HEK293 (cell line): ENCODE results near the gene DAAM2.

Source experiments
- CTCF ChIA-PET: fragments of 350-600 bp; formaldehyde crosslinking; extraction: SDS; loops from one replicate; lab custom pipeline; 2021; ENCODE audit warnings: antibody characterized with exemption; lab: Yijun Ruan, JAX
- POLR2A ChIA-PET: fragments of 300-600 bp; formaldehyde crosslinking; extraction: SDS; loops from one replicate; lab custom pipeline; 2020; ENCODE audit warnings: antibody characterized with exemption, inconsistent platforms; lab: Yijun Ruan, JAX
- H3K27ac ChIP-seq: fragments of 200-500 bp; sonication (Bioruptor generic); 2 replicates; pipeline ENCODE4 v1.5.1; 2014; ENCODE audit warnings: low read depth, low read length, control low read depth, inconsistent platforms; ENCODE audit errors: extremely low read depth
- H3K36me3 ChIP-seq, 2 experiments: fragments of 200-500 bp in 1 of 2; sonication (Bioruptor generic) in 1 of 2; 1 replicate in 1 of 2; 2 replicates in 1 of 2; pipeline ENCODE4 v1.5.1; 2014 to 2017; ENCODE audit warnings: inconsistent platforms in 2 of 2, low read length in 2 of 2; ENCODE audit not compliant: control insufficient read depth in 2 of 2, insufficient read depth in 1 of 2
- H3K4me1 ChIP-seq: fragments of 200-500 bp; sonication (Bioruptor generic); 2 replicates; pipeline ENCODE4 v1.5.1; 2014; ENCODE audit warnings: mild to moderate bottlenecking, low read length, inconsistent platforms; ENCODE audit not compliant: control insufficient read depth, insufficient read depth
- H3K4me3 ChIP-seq: 2 replicates; pipeline ENCODE4 v1.5.1; 2011; ENCODE audit warnings: low read depth, mild to moderate bottlenecking, control low read depth, low read length, moderate library complexity
- H3K9me3 ChIP-seq: fragments of 200-500 bp; sonication (Bioruptor generic); 2 replicates; pipeline ENCODE4 v1.5.1; 2014; ENCODE audit warnings: low read depth, low read length, inconsistent platforms; ENCODE audit not compliant: control insufficient read depth, insufficient read depth
- GLIS1 ChIP-seq: fragments of 450-650 bp; formaldehyde crosslinking; IDR thresholded peaks from 2 replicates; pipeline ENCODE4 v1.5.1; 2016; ENCODE audit warnings: missing biosample characterization, missing genetic modification characterization
- IKZF3 ChIP-seq: fragments of 450-650 bp; IDR thresholded peaks from 2 replicates; pipeline ENCODE4 v1.5.0; 2018; ENCODE audit warnings: missing biosample characterization, mild to moderate bottlenecking, missing genetic modification characterization, moderate library complexity
- KLF1 ChIP-seq: fragments of 450-650 bp; formaldehyde crosslinking; IDR thresholded peaks from 2 replicates; pipeline ENCODE4 v1.5.1; 2016; ENCODE audit warnings: missing biosample characterization, missing genetic modification characterization
- MEIS1 ChIP-seq: sonication (generic); formaldehyde crosslinking; IDR thresholded peaks from 2 replicates; pipeline ENCODE4 v1.8.1; 2022; ENCODE audit warnings: missing genetic modification reagents, mild to moderate bottlenecking, borderline replicate concordance
- PBX3 ChIP-seq: sonication (generic); formaldehyde crosslinking; IDR thresholded peaks from 2 replicates; pipeline ENCODE4 v1.8.1; 2022; ENCODE audit warnings: mild to moderate bottlenecking, moderate library complexity, missing genetic modification reagents
- SP3 ChIP-seq: fragments of 450-650 bp; formaldehyde crosslinking; IDR thresholded peaks from 2 replicates; pipeline ENCODE4 v1.5.1; 2016; ENCODE audit warnings: missing biosample characterization, missing genetic modification characterization
- TCF7L2 ChIP-seq: IDR thresholded peaks from 2 replicates; pipeline ENCODE4 v1.6.1; 2011; ENCODE audit warnings: low read depth, mild to moderate bottlenecking, inconsistent platforms, low read length, moderate library complexity, borderline replicate concordance
- ZIC2 ChIP-seq: fragments of 450-650 bp; formaldehyde crosslinking; IDR thresholded peaks from 2 replicates; pipeline ENCODE4 v1.5.1; 2016; ENCODE audit warnings: missing biosample characterization, missing genetic modification characterization
- ZNF157 ChIP-seq: fragments of 450-650 bp; formaldehyde crosslinking; IDR thresholded peaks from 2 replicates; pipeline ENCODE4 v1.5.1; 2016; ENCODE audit warnings: missing biosample characterization, missing genetic modification characterization
- ZNF2 ChIP-seq: fragments of 450-650 bp; formaldehyde crosslinking; IDR thresholded peaks from 2 replicates; pipeline ENCODE4 v1.5.1; 2016; ENCODE audit warnings: missing biosample characterization, missing genetic modification characterization
- ZNF394 ChIP-seq: fragments of 450-650 bp; formaldehyde crosslinking; IDR thresholded peaks from 2 replicates; pipeline ENCODE4 v1.5.1; 2016; ENCODE audit warnings: missing biosample characterization, missing genetic modification characterization, mild to moderate bottlenecking, moderate library complexity, borderline replicate concordance
- ZNF426 ChIP-seq: fragments of 450-650 bp; formaldehyde crosslinking; IDR thresholded peaks from 2 replicates; pipeline ENCODE4 v1.5.1; 2017; ENCODE audit warnings: missing biosample characterization, missing genetic modification characterization, mild to moderate bottlenecking, inconsistent platforms, moderate library complexity
- ZNF433 ChIP-seq: fragments of 450-650 bp; formaldehyde crosslinking; IDR thresholded peaks from 2 replicates; pipeline ENCODE4 v1.5.1; 2016; ENCODE audit warnings: missing biosample characterization, missing genetic modification characterization, low read depth
- ZNF449 ChIP-seq: fragments of 450-650 bp; formaldehyde crosslinking; IDR thresholded peaks from 2 replicates; pipeline ENCODE4 v1.5.1; 2017; ENCODE audit warnings: missing biosample characterization, mild to moderate bottlenecking, missing genetic modification characterization, moderate library complexity
- ZNF488 ChIP-seq: fragments of 450-650 bp; formaldehyde crosslinking; IDR thresholded peaks from 2 replicates; pipeline ENCODE4 v1.5.1; 2016; ENCODE audit warnings: missing biosample characterization, missing genetic modification characterization
- ZNF513 ChIP-seq: fragments of 450-650 bp; IDR thresholded peaks from 2 replicates; pipeline ENCODE4 v1.5.1; 2018; ENCODE audit warnings: missing biosample characterization, missing genetic modification characterization
- ZNF629 ChIP-seq: fragments of 450-650 bp; formaldehyde crosslinking; IDR thresholded peaks from 2 replicates; pipeline ENCODE4 v1.5.1; 2017; ENCODE audit warnings: missing biosample characterization, missing genetic modification characterization
- ZNF645 ChIP-seq: fragments of 450-650 bp; formaldehyde crosslinking; IDR thresholded peaks from 2 replicates; pipeline ENCODE4; 2016; ENCODE audit warnings: missing biosample characterization, missing genetic modification characterization
- ZNF677 ChIP-seq: fragments of 450-650 bp; IDR thresholded peaks from 2 replicates; pipeline ENCODE4 v1.5.0; 2018; ENCODE audit warnings: missing biosample characterization, mild to moderate bottlenecking, missing genetic modification characterization, moderate library complexity
- ZNF701 ChIP-seq: fragments of 450-650 bp; formaldehyde crosslinking; IDR thresholded peaks from 2 replicates; pipeline ENCODE4 v1.5.1; 2016; ENCODE audit warnings: missing biosample characterization, missing genetic modification characterization
- ZNF704 ChIP-seq: fragments of 450-650 bp; formaldehyde crosslinking; IDR thresholded peaks from 2 replicates; pipeline ENCODE4 v1.5.1; 2016; ENCODE audit warnings: missing biosample characterization, missing genetic modification characterization
- ZNF747 ChIP-seq: fragments of 450-650 bp; formaldehyde crosslinking; IDR thresholded peaks from 2 replicates; pipeline ENCODE4 v1.5.1; 2016; ENCODE audit warnings: missing biosample characterization, missing genetic modification characterization
- ZSCAN23 ChIP-seq: fragments of 450-650 bp; formaldehyde crosslinking; IDR thresholded peaks from 2 replicates; pipeline ENCODE4 v1.5.1; 2016; ENCODE audit warnings: missing biosample characterization, missing genetic modification characterization

The DAAM2 gene

GRCh38 chr6:39901116-39901655 lies 109.0 kb downstream of the DAAM2 start:
- H3K36me3 ChIP-seq: peaks cover 0 to 46% of the 10 kb centered on the region in 2 experiments; a peak in 1 of 3 replicates
- POLR2A ChIA-PET: no interaction called here
- H3K27ac ChIP-seq: no peak overlapping the region
- no peak for TF ChIP-seq ZNF701 (tag by site-specific recombination)
- TF ChIP-seq, all 188 proteins: peak for 0
- Histone ChIP-seq H3K4me1 (no peaks in the 10 kb centered on the region), H3K9me3 (no peaks in the 10 kb centered on the region), H3K4me3 (no peak overlapping the region)
- CTCF ChIA-PET: no interaction called here

- no peaks in the 10 kb centered on the region for H3K9me3 ChIP-seq
- CTCF ChIA-PET: no interaction called here
- no peak for TF ChIP-seq ZNF433
- no peak for TF ChIP-seq ZNF747
- TF ChIP-seq MEIS1 (CRISPR knock-in tag): no peak
- TF ChIP-seq ZNF513 (tag by site-specific recombination): no peak
- TF ChIP-seq SP3 (tag by site-specific recombination): no peak
- no peak for TF ChIP-seq ZIC2 (tag by site-specific recombination)
- TF ChIP-seq TCF7L2: no peak
- no peak for TF ChIP-seq ZSCAN23
- TF ChIP-seq PBX3: no peak
- TF ChIP-seq ZNF394 (tag by site-specific recombination): no peak
- TF ChIP-seq ZNF488: no peak
- POLR2A ChIA-PET: no interaction called here
- H3K4me3 ChIP-seq: no peak overlapping the region
- H3K27ac ChIP-seq: no peak overlapping the region
- peaks cover 0 to 49% of the 10 kb centered on the region in 2 experiments; a peak in 1 of 3 replicates for H3K36me3 ChIP-seq
- H3K4me1 ChIP-seq: no peaks in the 10 kb centered on the region
Measured at GRCh38 chr6:39901670-39902069, 109.5 kb downstream of the DAAM2 start.

- CTCF ChIA-PET: interaction anchor here (1.0 kb wide), 1 partner anchor 49 kb away, joined by 3 read pairs; no protein-coding TSS in a partner anchor
- H3K9me3 ChIP-seq: no peaks in the 10 kb centered on the region
- POLR2A ChIA-PET: no interaction called here
- H3K4me1 ChIP-seq: no peaks in the 10 kb centered on the region
- peaks cover 0 to 45% of the 10 kb centered on the region in 2 experiments; a peak in 1 of 3 replicates for H3K36me3 ChIP-seq
- no peak overlapping the region for H3K4me3 ChIP-seq
- TF ChIP-seq IKZF3 (tag by site-specific recombination): no peak
- no peak for TF ChIP-seq ZNF2 (tag by site-specific recombination)
- no peak for TF ChIP-seq KLF1 (tag by site-specific recombination)
- TF ChIP-seq ZNF157 (tag by site-specific recombination): no peak
- no peak for TF ChIP-seq ZNF629
- no peak for TF ChIP-seq ZNF677 (tag by site-specific recombination)
- TF ChIP-seq GLIS1 (tag by site-specific recombination): no peak
- no peak for TF ChIP-seq ZNF704 (tag by site-specific recombination)
- TF ChIP-seq ZNF426 (tag by site-specific recombination): no peak
- no peak for TF ChIP-seq ZNF449 (tag by site-specific recombination)
- no peak for TF ChIP-seq ZNF488
- no peak for TF ChIP-seq ZNF645 (tag by site-specific recombination)
- no peak overlapping the region for H3K27ac ChIP-seq
Measured at GRCh38 chr6:39902136-39902535, 110.0 kb downstream of the DAAM2 start.
